CD4-positive, alpha-beta T cell treated with Interleukin-21 for 1 hour (primary cell): Measurements from ENCODE around the gene ANKDD1A.

Experiments
- DNase-seq: peaks from one replicate; pipeline ENCODE4 v3.0.0-alpha.2; 2020

Gene ANKDD1A

DNA sequence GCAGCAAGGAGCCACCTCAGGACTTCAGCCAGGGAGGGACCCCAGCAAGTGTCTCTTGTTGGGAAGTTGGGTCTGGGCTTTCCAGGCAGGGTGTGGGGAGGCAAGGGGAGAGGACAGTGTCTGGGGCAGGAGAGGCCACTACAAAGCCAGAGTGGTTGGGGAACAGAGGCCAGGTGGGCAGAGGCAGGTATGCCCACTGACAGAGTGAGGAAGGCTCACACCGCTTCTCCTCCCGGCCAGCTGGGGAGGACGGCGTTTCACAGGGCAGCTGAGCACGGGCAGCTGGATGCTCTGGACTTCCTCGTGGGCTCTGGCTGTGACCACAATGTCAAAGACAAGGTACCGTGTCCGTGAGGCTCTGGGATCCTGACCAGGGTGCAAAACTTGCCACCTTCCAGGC lies 15.0 kb downstream of the ANKDD1A start:
- no peak for DNase-seq

DNA sequence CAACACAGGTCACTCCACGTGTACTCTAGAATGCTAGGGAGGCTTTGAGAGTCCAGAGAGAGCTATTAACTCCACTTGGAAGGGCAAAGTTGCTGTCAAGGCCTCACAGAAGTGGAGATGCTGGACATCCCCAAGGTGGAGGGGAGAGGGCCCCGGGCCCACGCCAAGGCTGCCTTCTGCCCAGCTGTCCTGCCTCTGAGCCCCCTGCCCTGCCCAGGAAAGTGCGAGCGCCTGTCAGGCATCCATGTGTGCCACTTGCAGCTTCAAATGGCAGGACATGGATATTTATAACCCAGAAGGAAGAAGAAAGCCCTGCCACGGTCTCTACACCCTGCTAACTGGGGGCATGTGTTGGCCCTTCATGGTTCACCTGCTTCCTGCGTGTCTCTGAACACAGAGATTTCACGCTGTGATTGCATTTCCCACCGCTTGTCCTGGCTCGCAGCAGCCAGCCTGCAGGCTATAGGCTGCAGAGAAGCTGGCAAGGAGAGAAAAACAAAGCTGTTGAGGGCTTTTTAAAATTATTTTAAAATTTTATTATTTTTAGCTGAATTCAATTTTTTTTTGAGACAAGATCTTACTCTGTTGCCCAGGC lies 17.0 kb downstream of the ANKDD1A start:
- no peak for DNase-seq

DNA sequence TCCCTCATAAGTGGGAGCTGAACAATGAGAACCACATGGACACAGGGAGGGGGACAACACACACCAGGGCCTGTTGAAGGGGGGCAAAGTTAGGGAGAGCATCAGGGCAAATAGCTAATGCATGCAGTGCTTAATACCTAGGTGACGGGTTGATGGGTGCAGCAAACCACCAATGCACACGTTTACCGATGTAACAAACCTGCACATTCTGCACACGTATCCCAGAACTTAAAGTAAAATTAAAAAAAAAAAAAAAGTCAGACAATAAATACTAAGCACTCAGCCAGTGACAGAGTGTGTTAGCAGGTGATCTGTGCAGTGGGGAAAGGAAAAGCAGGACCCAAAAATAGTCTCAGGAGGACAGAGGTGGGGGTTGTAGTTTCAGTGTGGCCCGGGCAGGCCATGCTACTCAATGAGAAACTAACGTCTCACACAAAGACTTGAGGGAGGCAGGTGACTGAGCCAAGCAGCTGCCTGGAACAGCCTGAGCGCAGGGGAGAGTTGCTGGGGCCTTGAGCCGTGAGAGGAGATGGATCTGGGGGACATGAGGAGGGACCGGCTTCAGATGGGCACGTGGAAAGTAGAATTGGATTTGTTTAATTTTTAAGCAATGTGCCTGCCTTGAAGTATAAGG lies 18.4 kb downstream of the ANKDD1A start:
- DNase-seq = no peak

DNA sequence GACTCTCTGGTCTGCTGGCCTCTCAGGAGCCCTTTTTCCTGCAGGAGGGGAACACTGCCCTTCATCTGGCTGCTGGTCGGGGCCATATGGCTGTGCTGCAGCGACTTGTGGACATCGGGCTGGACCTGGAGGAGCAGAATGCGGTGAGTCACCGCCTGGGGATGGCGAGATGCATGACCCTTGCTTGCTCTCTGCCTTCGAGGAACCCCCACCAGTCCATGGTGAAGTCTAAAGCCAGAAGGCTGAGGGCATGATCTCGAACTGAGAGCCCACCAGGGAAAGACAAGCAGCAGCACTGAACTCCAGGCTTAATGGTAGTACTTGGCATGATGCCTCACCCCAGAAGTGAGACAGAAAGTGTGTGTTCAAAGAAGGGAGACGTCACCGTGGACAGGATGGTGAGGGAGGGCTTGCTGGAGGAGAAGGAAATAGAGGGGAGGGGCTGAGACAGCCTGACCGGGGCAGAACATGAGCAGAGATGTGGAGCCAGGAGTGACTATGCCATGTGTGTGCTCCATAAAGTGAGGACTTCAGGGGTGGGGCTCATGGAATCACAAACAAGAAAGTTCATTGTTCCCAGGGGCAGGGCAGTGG lies 19.2 kb downstream of the ANKDD1A start:
- DNase-seq = no peak

DNA sequence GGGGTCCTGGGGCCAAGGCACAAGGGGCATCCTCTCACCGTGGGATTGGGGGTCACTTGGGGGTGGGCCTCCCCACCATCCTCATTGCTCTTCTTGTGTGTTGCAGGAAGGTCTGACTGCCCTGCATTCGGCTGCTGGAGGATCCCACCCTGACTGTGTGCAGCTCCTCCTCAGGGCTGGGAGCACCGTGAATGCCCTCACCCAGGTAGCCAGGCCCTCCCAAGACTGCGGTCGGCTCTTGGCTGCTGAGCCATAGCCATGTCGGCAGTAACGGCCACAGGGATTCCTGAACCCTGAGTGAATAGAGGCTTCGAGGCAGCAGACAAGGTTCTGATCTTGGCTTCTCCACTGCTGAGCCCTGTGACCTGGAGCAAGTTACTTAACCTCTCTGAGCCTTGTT lies 19.7 kb downstream of the ANKDD1A start:
- DNase-seq = no peak

DNA sequence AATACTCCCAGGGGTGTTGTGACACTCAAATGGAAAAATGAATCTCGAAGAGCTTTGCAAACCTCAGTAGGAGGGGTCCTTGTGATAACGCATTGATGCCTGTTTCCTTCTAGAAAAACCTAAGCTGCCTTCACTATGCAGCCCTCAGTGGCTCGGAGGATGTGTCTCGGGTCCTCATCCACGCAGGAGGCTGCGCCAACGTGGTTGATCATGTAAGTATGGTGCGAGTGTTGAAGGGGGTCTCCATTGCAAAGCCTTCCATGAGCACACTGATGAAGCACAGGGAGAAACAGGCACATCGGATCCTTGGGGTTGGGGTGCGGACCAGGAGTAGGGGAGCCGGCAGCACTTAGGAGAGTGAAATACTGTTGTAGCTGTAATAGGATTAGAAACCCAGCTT lies 22.3 kb downstream of the ANKDD1A start:
- DNase-seq = no peak

DNA sequence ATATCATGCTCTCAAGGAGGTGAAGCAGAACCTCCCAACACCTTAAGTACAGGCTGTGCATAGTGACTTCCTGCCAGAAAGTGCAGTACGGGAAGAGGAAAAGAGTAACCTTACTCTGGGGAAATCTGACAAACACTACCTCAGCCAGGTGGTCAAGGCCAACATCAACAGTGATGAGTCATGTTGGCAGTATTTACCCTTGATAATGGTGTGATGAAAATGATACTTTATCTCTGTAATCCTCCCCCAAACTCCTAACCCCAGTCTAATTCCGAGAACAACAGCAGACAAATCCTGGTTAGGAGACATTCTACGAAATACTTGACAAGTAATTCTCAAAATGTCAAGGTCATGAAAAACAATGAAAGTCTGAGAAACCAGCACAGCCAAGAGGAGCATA lies 26.5 kb downstream of the ANKDD1A start:
- no peak for DNase-seq

DNA sequence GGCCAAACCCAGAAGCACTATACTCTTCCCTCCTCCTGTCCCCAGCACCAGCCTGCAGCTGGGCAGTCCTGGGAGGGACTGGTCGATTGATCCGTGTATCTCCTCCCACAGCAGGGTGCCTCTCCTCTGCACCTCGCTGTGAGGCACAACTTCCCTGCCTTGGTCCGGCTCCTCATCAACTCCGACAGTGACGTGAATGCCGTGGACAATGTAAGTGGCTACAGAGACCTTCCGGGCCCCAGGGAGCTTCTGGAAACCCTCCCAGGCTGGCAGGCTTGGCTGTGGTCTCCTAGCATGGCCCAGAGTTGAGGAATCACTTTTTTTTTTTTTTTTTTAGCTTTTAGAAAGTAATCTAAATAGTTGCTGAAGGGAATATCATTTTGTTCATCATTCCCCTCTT lies 30.7 kb downstream of the ANKDD1A start:
- DNase-seq = no peak

DNA sequence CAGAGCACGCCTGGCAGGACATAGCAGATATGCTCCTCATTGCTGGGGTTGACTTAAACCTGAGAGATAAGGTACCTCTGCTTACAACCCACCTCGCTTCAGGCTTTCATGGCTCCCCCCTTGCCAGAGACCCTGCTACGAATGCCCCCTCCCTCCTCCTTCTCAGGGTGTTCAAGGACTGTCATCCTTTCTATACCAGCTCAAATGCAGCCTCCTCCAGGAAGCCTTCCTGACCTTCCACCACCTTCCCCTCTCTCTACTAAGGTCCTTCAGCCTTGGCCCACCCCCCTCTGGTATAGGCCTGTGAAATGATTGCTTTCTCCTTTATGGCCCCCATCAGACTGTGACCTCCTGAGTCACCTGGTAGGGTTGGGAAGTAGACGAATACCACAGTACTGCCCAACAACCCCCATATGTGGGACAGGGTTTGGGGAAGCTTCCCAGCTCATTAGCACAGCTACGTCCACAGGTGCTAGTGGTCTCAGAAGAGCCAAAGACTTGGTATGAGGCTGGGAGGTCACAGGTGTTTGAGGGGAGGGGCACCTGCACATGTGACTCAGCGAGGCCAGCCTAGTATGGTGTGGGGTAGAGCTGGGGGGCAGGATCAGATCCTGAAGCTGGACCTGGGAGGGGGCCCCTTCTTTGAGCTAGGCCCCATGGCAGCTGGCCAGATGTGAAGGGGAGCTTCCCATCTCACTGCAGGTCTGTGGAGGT lies 32.0 kb downstream of the ANKDD1A start:
- DNase-seq = no peak

DNA sequence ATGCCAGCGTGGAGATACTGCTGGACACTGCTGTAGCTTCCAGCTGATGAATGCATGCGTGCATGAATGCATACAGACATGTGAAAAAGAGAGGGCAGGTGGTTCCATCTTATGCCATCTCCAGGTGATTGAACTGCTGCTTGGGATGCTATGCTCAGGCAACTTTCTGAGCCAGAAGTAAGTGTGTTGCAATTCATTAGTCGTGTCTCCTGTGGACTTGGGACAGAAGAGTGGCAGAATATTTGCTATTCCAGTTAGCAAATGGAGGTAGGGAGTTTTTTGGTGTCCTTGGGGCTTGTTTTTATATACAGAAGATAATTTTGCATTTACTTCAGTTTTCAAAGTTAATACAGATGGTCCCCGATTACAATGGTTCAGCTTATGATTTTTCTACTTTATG lies 33.3 kb downstream of the ANKDD1A start:
- no peak for DNase-seq

DNA sequence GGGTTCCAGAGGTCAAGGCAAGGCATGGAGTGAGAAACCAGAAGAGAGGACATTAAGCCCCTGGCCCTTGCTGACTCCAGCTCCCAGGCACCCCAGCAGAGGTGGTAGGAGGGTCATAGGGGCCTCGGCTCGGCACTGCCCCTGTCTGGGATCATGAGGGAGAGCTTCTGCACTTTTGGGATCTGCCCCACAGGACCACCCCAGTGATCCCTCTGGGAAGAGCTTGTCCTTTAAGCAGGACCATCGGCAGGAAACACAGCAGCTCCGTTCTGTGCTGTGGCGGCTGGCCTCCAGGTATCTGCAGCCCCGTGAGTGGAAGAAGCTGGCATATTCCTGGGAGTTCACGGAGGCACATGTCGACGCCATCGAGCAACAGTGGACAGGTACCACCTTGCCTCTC lies 35.5 kb downstream of the ANKDD1A start:
- no peak for DNase-seq

DNA sequence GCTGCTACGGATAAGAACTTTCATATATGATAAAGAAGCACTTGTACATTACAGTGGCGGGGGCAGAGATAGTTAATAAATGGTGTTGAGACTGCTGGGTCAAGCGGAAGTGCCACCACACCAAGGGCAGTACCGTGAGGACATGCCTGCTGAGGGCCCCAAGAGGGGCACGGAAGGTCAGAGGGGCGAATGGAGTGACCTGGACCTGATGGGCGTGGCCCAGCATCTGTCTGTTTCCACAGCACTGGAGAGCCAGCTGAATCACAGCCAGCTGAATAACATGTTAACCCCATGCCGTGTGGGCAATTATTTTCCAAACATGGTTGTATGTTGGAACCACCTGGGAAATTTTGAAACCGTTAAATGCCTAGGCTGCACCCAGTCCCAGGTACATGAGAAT lies 37.2 kb downstream of the ANKDD1A start:
- no peak for DNase-seq

DNA sequence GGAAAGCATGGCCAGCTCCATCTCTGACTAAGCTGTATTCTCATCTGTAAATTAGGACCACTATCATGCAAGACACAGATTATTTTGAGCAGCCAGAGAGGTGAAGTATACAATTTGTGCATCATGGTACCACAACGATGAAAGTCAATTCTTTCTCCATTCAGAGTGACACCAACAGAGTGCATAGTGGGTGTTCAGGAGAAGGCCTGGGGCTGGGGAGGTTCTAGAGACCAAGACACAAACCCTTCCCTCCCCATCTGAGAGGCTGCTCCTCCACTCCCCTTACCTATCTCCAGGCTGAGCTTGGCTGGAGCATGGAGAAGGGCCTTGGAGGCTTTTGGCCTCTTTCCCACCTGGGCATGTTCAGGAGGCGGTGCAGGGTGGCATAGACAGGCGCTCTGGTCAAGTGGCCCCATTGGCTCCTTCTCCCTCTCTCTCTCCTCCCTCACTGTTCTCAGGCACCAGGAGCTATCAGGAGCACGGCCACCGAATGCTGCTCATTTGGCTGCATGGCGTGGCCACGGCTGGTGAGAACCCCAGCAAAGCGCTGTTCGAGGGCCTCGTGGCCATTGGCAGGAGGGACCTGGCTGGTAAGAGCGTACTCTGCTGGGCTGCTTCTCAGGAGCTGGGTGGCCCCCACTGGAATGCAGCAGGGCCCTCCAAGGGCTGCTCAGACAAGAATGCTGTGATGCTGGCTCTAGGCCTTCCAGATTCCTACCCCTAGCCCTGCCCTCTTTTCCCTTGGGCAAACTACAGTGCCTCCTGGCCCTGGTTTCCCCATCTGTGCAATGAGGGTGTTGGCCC lies 37.9 kb downstream of the ANKDD1A start:
- no peak for DNase-seq

DNA sequence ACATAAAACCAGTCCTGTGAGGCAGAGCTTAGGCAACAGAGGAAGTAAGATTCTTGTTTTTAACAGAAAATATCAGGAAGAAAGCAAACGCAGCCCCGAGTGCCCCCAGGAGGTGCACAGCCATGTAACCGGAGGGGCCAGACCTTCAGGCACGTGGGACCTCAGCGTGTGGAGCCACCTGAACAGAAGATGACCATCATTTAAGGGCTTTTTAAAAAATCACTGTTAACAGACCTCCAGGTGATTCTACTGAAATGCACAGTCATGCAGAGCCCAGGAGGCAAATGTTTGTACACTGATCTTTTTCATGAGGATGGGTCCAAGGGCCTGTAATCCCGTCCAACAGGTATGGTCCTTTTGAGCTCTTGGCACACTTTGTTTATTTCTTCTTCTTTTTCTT lies 39.2 kb downstream of the ANKDD1A start:
- DNase-seq = no peak

DNA sequence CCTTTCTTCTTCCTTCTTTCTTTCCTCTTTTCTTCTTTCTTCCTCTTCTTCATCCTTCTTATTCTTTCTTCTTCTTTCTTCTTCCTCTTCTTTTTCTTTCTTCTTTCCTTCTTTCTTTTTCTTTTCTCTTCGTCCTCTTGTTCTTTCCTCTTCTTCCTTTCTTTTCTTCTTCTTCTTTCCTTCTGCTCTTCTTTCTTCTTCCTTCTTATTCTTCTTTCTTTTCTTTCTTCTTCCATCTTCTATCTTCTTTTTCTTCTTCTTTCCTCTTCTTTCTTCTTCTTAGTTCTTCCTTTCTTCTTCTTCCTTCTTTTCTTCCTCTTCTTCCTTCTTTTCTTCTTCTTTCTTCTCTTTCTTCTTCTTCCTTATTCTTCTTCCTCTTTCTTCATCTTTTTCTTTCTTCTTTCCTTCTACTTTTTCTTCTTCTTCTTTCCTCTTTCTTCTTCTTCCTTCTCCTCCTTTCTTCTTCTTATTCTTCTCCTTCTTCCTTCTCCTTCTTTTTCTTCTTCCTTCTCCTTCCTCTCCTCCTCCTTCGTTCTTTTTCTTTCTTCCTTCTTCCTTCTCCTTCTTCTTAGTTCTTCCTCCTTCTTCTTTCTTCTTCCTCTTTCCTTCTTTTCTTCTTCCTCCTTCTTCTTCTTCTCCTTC lies 40.2 kb downstream of the ANKDD1A start:
- DNase-seq = no peak

DNA sequence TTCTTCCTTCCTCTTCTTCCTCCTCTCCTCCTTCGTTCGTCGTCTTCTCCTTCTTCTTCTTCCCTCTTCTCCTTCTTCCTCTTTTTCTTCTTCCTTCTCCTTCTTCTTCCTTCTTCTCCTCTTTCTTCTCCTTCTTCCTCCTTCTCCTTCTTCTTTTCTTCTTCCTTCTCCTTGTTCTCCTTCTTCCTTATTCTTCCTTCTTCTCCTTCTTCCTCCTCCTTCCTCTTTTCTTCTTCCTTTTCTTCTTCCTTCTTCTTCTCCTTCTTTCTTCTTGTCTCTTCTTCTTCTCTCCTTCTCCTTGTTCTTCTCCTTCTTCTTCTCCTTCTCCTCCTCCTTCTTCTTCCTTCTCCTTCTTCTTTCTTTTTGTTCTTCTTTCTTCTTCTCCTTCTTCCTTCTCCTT lies 42.7 kb downstream of the ANKDD1A start:
- no peak for DNase-seq

DNA sequence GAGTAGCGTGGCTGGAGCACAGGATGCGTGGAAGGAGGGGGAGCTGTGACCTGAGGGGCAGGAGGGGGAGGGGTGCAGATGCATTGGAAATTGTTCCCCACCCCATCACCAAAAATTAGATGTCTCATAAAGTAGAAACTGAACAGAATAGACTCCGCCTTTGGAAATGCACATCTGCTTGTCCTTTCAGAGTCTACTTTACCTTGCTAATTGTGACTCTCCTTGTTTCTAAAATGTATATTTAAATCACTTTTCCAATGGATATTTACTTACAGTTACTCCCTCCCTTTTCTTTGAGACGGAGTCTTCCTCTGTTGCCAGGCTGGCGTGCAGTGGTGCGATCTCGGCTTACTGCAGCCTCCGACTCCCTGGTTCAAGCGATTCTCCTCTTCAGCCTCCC lies 47.4 kb downstream of the ANKDD1A start:
- DNase-seq = no peak

DNA sequence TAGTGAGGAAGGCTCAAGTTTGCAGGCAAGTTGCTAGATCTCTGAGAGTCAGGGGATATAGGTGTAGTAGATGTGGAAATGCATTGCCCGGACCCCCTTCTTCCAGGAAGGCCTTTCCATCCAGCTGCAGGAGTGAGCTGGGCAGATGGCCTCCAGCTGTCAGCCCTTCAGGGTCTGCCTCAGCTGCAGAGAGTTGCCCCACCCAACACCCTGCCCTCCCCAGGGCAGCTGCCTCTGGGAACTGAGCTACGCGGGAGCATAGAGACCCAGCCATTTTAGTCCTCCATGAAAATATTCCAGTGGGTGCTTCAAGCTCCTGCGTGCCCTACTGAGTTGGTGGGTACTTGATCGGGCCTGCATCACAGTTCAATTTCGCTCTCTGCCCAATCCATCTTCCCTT lies 48.5 kb downstream of the ANKDD1A start:
- DNase-seq = no peak

DNA sequence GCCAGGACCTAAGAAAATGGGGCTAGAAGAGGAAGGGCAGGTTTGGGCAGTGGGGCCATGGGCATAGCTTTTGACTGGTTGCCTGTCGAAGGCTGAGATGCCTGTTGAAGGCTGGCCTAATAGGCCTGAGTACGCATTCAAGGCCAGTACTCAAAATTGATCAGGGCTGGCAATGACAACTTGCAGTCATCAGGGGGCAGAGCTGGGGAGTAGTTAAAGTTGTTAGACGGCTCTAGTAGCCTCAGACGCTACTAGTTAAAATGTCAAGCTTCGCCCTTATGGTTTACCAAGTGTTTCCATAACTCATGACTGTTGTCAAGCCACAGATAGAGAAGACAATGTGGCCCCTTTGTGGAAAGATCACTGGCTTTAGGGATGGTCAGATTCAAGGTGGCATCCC lies 49.3 kb downstream of the ANKDD1A start:
- DNase-seq = no peak

DNA sequence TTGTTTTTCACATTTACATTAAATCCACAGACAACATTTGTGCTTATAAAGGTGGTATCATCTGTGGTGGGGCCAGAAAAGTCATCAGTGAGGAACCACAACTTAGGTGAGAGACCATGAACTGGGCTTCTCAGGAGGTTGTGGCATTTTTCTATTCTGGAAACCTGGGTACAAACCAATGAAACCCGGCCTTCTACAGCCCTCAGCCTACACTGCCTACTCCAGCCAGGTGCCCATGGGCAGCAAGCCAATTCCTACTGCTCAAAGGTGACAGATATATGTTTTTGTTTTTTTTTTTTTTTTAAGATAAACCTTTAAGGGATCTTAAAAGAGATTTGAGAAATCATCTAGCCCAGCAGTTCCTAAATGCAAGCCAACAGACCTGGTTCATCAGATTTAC lies 57.7 kb downstream of the ANKDD1A start:
- no peak for DNase-seq

DNA sequence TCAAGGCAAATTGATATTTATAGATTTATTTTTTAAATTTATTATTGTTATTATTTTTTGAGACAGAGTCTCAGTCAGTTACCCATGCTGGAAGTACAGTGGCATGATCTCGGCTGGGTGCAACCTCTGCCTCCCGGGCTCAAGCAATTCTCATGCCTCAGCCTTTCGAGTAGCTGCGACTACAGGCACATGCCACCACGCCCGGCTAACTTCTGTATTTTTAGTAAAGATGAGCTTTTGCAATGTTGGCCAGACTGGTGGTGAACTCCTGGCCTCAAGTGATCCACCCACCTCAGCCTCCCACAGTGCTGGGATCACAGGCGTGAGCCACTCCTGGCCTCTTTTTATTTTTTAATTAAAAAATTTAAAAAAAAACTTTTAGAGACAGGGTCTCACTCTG lies 59.0 kb downstream of the ANKDD1A start:
- no peak for DNase-seq

DNA sequence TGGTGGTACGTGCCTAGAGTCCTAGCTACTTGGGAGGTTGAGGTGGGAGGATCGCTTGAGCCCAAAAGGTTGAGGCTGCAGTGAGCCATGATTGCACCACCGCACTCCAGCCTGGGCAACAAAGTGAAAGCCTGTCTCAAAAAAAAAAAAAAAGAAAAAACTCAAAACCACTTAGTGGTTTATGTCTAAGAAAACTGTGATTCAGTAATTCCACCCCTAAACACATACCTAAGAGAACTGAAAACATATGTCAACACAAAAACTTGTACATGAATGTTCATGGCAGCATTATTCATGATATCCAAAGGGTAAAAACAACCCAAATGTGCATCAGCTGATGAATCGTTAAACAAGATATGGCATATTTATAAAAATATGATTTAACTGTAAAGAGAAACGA lies 63.7 kb downstream of the ANKDD1A start:
- no peak for DNase-seq

DNA sequence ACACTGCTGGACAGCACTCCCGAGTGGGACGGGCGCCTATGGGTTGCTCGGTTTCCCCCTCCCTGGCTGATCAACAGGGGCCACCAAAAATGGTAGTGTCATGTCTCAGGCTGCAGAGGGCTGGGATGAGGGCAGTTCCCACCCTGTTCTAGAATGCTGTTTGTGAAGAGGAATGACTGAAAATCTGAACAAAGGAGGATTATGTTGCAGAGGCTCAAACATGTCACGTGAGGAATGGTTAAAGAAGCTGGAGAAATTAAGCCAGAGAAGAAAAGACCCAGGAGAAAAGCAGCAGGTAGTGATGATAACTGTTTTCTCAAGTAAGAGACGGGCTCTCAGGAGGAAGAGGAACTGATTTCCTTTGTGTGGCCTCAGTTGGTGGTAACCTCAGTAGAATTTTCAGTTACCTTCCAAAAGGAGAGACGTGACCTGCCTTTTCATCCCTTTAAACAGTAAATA lies 67.6 kb downstream of the ANKDD1A start:
- no peak for DNase-seq
